Activated CD4-positive, alpha-beta memory T cell treated with anti-CD3 and anti-CD28 coated beads for 36 hours (primary cell): Measurements from ENCODE around the gene ERLEC1. TPM values are rescaled to one million over a fixed set of nuclear protein-coding genes. Genes with fewer than 3 reads are reported as not detected.

ENCODE experiments used
- CTCF ChIA-PET: fragments of 350-600 bp; sonication (Branson Sonifier 250); formaldehyde crosslinking; loops from one replicate; lab custom pipeline; 2021; ENCODE audit warnings: antibody characterized with exemption, inconsistent platforms; lab: Charles Lee
- POLR2A ChIA-PET: fragments of 350-600 bp; sonication (Branson Sonifier 250); formaldehyde crosslinking; loops from one replicate; lab custom pipeline; 2021; ENCODE audit warnings: antibody characterized with exemption; lab: Charles Lee
- DNase-seq: peaks from one replicate; pipeline ENCODE4 v3.0.0-alpha.2; 2020
- H3K27ac Mint-ChIP-seq: one replicate; pipeline ENCODE4 v1.8.0; 2021; ENCODE audit warnings: mixed read lengths
- H3K27me3 Mint-ChIP-seq: one replicate; pipeline ENCODE4 v1.8.0; 2021; ENCODE audit warnings: mixed read lengths
- H3K36me3 Mint-ChIP-seq: one replicate; pipeline ENCODE4 v1.8.0; 2021; ENCODE audit warnings: mixed read lengths
- H3K4me1 Mint-ChIP-seq: one replicate; pipeline ENCODE4 v1.8.0; 2021; ENCODE audit warnings: low read depth, mixed read lengths
- H3K4me3 Mint-ChIP-seq: one replicate; pipeline ENCODE4 v1.8.0; 2021; ENCODE audit warnings: mild to moderate bottlenecking, mixed read lengths
- H3K9me3 Mint-ChIP-seq: one replicate; pipeline ENCODE4 v1.8.0; 2021; ENCODE audit warnings: mixed read lengths
- intact Hi-C: fragments of 100-400 bp; cut with micrococcal nuclease; formaldehyde crosslinking; loops from one replicate; pipeline ENCODE4 v1.15.1; 2023
- microRNA-seq: library from miRNA; unstranded; fragments of <30 nt; microRNA quantifications from one replicate; pipeline ENCODE4 v1.2.0, GENCODE V29; 2022; ENCODE audit warnings: borderline number of aligned reads, borderline microRNAs expressed, borderline replicate concordance
- total RNA-seq, 2 experiments: library from RNA; stranded (reverse); gene quantifications; one replicate each; pipeline ENCODE4 v1.2.3, GENCODE V29; 2021

Gene ERLEC1
- total RNA-seq, 2 experiments from 2014 or later = 26.7 to 27.0 TPM

GRCh38 chr2:53867169-53867568 is 80.3 kb downstream of the ERLEC1 start:
- no peaks in the 10 kb centered on the region for H3K4me1 Mint-ChIP-seq
- no peak for DNase-seq
- no peak overlapping the region for H3K4me3 Mint-ChIP-seq
- H3K27ac Mint-ChIP-seq = no peak overlapping the region
- H3K27me3 Mint-ChIP-seq = no peaks in the 10 kb centered on the region
- CTCF ChIA-PET = no interaction called here
- H3K36me3 Mint-ChIP-seq = peaks cover 25% of the 10 kb centered on the region
- no peaks in the 10 kb centered on the region for H3K9me3 Mint-ChIP-seq
- POLR2A ChIA-PET = no interaction called here
- intact Hi-C loops = no loop called here

- no peaks in the 10 kb centered on the region for H3K27me3 Mint-ChIP-seq
- peaks cover 25% of the 10 kb centered on the region for H3K36me3 Mint-ChIP-seq
- intact Hi-C loops = no loop called here
- H3K27ac Mint-ChIP-seq = no peak overlapping the region
- H3K9me3 Mint-ChIP-seq = no peaks in the 10 kb centered on the region
- no peak overlapping the region for H3K4me3 Mint-ChIP-seq
- H3K4me1 Mint-ChIP-seq = no peaks in the 10 kb centered on the region
- CTCF ChIA-PET = no interaction called here
- DNase-seq = no peak
- POLR2A ChIA-PET = no interaction called here
Measured at GRCh38 chr2:53867773-53868172, 80.9 kb downstream of the ERLEC1 start.

Small RNA genes within 50 kb of the gene (microRNA-seq; reads per million reads assigned to microRNA genes)
- not detected for gene MIR3682

Other genes with a start within 250 kb of the ERLEC1 start
- gene CHAC2, start 19.2 kb upstream of the ERLEC1 start, total RNA-seq = 10 to 100 TPM; 13.2 to 15.0 TPM
- gene ASB3, start 91 bp upstream of the ERLEC1 start, total RNA-seq = 10 to 100 TPM; 21.1 to 21.9 TPM
- under 1 TPM; 0.36 to 0.48 TPM for gene GPR75, start 72.9 kb downstream of the ERLEC1 start, total RNA-seq
- gene PSME4, start 183.9 kb downstream of the ERLEC1 start, total RNA-seq = 10 to 100 TPM; 35.2 to 36.9 TPM